ENCODE measurements around the gene CSRNP3.

CSRNP3 gene

GRCh38 chr2:165627470-165627869 lies 158.0 kb downstream of the CSRNP3 start:
- no peak for TF ChIP-seq CTCF (IDR thresholded peaks at IDR 0.05; ENCODE audit: borderline replicate concordance, control extremely low read depth, extremely low read depth, insufficient read depth, missing control alignments)
- no peak for DNase-seq (ENCODE audit: low spot score)
- in situ Hi-C loops (cut with MboI; ENCODE audit: low sequenced_read_pairs, unreplicated experiment) = no loop called here

GRCh38 chr2:165629776-165630175 lies 160.3 kb downstream of the CSRNP3 start:
- TF ChIP-seq CTCF (IDR thresholded peaks at IDR 0.05; ENCODE audit: borderline replicate concordance, control extremely low read depth, extremely low read depth, insufficient read depth, missing control alignments) = no peak
- in situ Hi-C loops (cut with MboI; ENCODE audit: low sequenced_read_pairs, unreplicated experiment) = no loop called here
- no peak for DNase-seq (ENCODE audit: low spot score)

- no peak for TF ChIP-seq CTCF (IDR thresholded peaks at IDR 0.05; ENCODE audit: borderline replicate concordance, control extremely low read depth, extremely low read depth, insufficient read depth, missing control alignments)
- in situ Hi-C loops (cut with MboI; ENCODE audit: low sequenced_read_pairs, unreplicated experiment) = no loop called here
- no peak for DNase-seq (ENCODE audit: low spot score)
Measured at GRCh38 chr2:165630236-165630635, 160.7 kb downstream of the CSRNP3 start.

- no peak for DNase-seq (ENCODE audit: low spot score)
- TF ChIP-seq CTCF (IDR thresholded peaks at IDR 0.05; ENCODE audit: borderline replicate concordance, control extremely low read depth, extremely low read depth, insufficient read depth, missing control alignments) = no peak
- in situ Hi-C loops (cut with MboI; ENCODE audit: low sequenced_read_pairs, unreplicated experiment) = no loop called here
Measured at GRCh38 chr2:165631089-165631488, 161.6 kb downstream of the CSRNP3 start.

GRCh38 chr2:165632594-165632993 lies 163.1 kb downstream of the CSRNP3 start:
- in situ Hi-C loops (cut with MboI; ENCODE audit: low sequenced_read_pairs, unreplicated experiment) = no loop called here
- TF ChIP-seq CTCF (IDR thresholded peaks at IDR 0.05; ENCODE audit: borderline replicate concordance, control extremely low read depth, extremely low read depth, insufficient read depth, missing control alignments) = no peak
- no peak for DNase-seq (ENCODE audit: low spot score)

- no peak for TF ChIP-seq CTCF (IDR thresholded peaks at IDR 0.05; ENCODE audit: borderline replicate concordance, control extremely low read depth, extremely low read depth, insufficient read depth, missing control alignments)
- no peak for DNase-seq (ENCODE audit: low spot score)
- in situ Hi-C loops (cut with MboI; ENCODE audit: low sequenced_read_pairs, unreplicated experiment) = no loop called here
Measured at GRCh38 chr2:165633431-165633830, 163.9 kb downstream of the CSRNP3 start.

- in situ Hi-C loops (cut with MboI; ENCODE audit: low sequenced_read_pairs, unreplicated experiment) = no loop called here
- no peak for DNase-seq (ENCODE audit: low spot score)
- TF ChIP-seq CTCF (IDR thresholded peaks at IDR 0.05; ENCODE audit: borderline replicate concordance, control extremely low read depth, extremely low read depth, insufficient read depth, missing control alignments) = no peak
Measured at GRCh38 chr2:165634282-165634681, 164.8 kb downstream of the CSRNP3 start.
